OCI-M1 (cell line): Measurements from ENCODE around the gene C15orf62.

Source experiments
- DNase-seq: peaks from one replicate; lab custom pipeline; 2025; lab: John Stamatoyannopoulos, UW

Gene C15orf62

DNA sequence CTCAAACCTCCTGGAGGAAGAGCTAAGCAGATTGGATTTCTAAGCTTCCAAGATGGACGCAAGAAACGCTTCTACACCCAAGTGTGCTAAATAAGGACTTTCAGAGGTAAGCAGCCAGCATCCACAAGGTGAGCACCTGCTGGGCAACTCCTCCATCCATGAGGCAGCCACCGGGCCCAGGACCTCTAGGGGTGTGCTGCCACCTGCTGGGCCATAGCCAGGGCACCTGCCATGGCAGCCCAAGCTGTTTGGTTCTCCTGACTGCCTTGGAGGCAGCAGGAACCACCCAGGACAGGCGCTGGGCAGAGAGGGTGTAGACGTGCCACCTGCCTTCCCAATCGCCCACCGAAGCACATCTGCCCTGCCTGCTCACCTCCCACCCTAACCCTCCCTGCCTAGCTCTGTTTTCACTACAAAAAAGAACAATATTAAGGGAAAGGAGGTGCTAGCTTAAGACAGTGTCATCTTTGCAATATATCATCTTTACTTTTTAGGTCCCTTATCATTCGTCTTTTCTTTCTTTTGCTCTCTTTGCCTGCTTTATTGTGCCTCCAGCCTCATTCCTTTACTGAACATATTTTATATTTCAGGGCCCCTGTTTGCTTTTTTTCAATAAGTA lies 12.9 kb downstream of the C15orf62 start:
- DNase-seq, result peak; percentile 76

DNA sequence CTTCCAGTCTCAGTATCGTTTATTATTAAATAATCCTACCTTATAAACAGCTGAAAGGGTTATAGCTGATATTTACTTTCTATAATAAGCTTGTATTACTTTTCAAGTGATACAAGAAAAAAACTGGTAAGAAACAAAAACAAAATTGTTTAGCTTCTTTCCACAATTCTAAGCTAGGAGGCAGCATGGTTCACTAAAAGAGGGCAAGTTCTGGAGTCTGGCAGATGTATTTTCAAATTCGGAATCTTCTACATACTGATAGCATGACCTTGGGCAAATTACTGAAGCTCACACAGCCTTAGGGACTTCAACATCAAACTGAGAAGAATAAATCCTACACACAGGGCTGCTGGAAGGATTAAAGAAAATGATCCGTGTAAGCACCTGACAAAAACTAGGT lies 15.4 kb downstream of the C15orf62 start:
- peak; percentile 10 for DNase-seq

DNA sequence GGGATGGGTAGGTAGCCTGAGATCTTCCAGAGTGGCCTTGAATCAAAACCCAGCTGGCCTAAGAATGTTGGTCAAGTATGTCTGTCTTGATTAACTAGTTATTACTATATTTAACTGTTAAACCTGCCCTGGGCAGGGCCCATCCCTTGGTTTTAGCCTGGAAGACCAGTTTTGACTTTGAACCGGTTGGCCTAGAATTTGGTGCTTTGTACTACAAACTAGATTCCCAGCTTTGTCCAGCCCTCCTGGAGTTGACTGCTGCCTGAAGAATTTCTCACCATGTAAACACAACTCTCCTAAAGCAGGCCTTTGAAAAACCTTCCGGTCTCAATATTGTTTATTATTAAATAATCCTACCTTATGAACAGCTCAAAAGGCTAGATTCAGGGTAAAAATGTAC lies 16.0 kb downstream of the C15orf62 start:
- DNase-seq, result no peak

DNA sequence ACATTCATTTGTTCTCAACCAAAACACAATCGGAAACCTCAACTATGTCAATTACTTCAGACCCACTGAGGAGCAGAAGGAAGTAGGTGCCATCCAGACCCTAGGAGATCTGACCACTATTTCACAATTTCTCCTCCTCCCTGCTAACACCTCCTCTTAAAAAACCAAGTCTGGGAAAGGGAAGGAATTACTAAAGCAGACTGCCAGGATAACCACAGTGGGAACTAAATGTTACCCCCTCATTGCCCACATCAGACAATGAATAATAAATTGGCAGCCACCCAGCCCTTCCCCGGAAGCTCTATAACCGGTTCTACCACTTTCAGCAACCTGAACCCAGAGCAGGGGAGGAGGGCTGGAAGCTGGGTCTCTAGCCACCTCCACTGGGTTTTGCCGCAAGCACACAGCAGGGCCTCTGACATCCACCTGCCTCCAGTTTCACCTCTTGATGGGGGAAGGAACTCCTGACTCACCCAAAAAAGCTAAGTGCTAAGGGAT lies 17.6 kb downstream of the C15orf62 start:
- DNase-seq, result peak; percentile 20

DNA sequence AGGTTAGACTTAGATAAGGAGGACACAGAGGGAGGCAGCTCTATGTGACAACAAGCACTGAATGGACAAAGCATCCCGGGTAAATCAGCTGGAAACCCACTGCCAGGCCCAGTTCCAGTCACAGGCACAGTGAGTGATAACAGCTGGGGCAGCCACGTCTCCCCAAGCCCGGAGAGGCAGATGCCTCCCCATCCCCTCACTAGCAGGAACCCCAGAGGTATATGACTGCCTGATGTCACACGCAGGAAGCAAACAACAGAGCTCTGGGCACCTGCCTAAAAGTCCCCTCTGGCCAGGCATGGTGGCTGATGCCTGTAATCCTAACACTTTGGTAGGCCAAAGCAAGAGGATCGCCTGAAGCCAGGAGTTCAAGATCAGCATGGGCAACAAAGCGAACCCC lies 18.2 kb downstream of the C15orf62 start:
- no peak for DNase-seq

DNA sequence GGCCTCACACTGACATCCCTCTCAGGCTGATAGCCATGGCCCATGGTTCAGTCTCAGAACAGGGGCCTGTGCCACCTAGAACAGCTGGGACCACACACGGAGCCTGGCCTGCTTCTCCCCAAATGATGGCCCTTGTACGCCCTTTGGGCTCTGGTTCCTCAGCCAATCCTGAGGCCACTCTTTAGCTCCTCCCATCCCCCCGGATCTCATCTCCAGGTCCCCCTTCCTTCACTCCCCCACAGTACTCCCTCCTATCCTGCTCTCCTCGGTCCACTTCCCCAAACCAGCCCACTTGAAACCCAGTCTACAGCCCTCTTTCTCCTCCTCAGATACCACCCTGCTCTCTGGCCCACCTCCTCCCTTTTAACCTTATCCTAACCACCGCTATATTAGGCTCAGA lies 19.3 kb downstream of the C15orf62 start:
- DNase-seq, result no peak

DNA sequence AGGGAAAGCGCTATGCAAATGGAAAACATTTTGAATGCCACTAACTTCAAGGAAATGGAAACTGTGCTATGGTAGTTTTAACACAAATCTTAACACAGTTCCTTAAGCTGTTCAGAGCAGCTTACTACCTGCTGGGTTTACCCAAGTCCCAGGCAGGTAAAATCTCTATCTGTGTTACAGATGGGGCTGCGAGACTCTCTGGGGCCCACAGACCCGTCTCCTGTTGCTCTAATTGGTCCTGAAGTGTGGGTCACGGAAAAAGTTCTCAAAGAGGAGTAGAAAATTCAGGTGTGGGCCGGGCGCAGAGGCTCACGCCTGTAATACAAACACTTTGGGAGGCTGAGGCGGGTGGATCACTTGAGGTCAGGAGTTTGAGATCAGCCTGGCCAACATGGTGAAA lies 20.2 kb downstream of the C15orf62 start:
- DNase-seq, result no peak

DNA sequence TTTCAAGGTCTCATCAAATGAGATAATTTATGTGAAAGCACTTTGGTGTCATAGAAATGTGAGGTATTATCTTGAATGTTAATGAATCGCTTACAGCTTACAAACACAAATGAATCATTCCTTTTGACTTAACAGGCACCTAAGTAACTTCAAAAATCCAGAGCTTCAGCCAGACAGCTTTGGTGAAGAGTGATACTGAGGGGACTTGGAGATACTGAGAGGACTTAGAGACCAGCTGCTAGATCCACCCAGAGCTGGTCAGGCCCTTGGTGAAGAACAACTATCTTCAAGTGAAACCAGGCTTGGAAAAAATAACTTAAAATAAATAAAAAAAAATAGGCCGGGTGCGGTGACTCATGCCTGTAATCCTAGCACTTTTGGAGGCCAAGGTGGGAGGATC lies 20.9 kb downstream of the C15orf62 start:
- no peak for DNase-seq

DNA sequence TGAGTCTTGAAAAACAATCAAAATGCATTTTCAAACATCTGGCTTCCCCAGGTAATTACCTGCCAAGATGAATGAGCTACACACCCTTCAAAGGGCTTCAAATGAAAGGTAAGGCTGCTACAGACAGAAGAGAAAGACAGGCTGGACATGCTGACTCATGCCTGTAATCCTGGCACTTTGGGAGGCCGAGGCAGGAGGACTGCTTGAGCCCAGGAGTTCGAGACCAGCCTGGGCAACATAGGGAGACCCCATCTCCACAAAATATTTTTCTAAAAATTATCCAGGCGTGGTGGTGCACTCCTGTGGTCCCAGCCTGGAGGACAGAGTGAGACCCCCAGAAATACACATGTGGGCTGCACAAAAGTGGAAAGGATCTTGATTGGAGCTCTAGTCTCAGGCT lies 22.6 kb downstream of the C15orf62 start:
- DNase-seq, result no peak

DNA sequence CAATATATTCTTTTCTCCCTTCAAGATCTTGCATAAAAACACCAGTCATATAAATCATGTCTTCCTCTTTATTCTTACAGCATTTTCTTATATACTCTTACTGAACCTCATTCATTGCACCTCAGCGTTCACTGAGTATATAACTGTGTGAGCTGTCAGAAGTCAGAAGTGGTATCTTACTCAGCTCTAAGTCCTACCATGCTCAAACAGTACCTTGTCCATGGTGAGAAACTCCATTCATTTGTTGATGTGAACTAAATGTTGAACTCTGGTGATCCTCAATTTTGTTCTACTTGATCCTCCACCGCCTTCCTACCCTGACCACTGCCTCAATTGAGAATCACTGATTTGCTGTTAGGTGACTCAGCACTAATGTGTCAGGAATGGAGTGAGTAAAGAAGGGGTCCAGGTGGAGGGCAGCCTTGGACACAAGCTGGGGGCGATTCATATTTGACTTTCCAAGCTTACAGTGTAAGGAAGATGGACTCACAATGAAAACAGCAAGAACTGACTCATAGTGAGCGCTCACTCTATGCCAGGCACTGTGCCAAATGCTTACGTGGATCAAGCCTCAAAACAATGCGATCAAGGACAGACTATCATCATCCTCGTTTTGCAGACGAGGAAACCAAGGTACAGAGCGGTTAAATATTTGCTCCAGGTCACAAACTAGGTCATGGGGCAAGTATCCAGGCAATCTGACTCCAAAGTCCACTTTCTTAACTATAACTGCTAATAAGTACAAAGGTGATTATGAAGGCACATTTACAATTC lies 23.6 kb downstream of the C15orf62 start:
- no peak for DNase-seq

DNA sequence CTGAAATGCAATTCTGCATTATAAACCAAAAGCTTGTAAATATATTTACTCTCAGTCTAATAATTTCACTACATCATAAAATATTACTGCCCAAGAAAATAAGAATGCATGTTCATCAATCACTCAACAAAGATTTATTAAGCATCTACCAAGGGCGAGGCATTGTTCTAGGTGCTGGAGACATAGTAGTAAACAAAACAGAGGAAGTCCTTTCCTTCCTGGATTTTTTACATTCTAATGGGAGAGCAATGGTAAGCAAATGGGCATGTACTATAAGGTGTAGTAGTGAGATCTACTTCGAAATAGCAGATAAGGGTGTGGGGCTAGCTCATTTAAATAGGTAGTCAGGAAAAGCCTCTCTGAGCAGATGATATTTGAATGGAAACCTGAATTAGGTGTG lies 26.3 kb downstream of the C15orf62 start:
- no peak for DNase-seq

DNA sequence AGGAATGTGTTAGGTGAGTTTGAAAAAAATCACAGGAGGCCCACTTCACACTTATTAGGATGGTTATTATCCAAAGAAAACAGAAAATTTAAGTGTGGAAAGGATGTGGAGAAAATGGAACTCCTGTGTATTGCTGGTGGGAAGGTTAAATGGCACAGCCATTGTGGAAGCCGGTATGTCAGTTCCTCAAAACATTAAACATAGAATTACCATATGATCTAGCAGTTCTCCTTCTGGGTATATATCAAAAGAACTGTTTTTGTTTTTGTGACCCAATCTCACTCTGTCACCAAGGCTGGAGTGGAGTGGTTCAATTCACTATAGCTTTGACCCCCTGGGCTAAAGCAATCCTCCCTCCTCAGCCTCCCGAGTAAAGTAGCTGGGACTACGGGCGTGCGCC lies 26.7 kb downstream of the C15orf62 start:
- no peak for DNase-seq

DNA sequence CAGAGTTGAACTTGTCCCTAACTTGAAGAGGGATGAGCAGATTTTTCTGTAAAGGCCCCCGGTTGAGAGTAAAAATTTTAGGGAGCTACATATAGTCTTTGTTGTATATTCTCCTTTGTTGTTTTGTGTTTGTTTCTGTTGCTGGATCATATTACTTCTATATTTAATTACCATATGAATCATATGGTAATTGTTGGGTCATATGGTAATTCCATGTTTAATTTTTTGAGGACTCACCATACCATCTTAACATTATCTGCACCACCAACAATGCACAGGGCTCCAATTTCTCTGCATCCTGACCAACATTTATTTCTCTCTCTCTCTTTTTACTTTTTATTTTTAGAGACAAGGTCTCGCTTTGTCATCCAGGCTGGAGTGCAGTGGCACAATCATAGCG lies 29.7 kb downstream of the C15orf62 start:
- no peak for DNase-seq

DNA sequence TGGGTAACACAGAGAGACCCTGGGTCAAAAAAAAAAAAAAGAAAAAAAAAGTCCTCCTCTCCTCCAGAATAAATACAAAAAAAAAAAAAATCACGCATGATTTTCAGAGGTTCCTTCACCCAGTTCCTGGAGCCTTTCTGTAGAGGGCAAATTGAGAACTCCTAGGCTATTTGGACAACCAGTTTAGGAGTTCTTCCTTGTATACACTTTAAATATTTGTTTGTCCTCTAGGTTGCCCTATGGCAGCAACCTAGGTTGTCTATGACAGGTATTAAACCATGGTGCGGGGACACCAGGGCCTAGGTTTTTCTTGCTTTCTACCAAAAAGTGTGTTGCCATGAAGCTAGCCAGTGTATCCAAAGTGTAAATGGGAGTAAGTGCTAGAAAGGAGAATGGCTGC lies 33.3 kb downstream of the C15orf62 start:
- no peak for DNase-seq

DNA sequence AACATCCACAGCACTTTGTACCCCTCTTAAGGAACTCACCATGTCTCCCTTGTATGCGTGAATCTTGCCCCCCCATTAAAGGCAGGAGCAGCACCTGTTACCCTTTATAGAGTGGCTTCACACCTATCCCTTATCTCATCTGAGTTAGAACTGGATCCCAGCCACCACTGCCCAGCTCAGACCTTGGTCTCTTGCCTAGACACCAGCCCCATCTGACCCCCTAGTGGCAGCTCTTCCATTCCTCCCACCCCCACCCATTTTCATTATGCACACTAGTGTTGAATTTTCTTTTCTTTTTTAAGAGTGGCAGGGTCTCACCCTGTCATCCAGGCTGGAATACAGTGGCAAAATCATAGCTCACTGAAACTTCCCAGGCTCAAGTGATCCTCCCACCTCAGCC lies 33.9 kb downstream of the C15orf62 start:
- no peak for DNase-seq

DNA sequence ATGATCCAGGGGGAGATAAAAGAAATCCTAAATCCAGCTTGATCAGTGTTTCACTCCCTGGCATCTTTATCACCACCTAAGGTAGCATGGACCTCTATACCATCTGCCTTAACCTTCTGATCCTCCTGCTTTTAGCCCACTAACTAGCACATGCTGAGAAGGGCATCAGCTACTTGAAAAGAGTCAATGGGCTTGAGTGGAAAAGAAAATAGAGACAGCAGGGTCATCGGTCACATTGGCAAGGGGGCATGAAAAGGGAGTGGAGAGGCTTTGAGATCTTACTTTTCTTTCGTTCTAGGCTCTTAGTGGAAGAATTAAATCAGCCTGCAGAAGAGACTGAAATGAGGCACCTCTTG lies 36.9 kb downstream of the C15orf62 start:
- no peak for DNase-seq

DNA sequence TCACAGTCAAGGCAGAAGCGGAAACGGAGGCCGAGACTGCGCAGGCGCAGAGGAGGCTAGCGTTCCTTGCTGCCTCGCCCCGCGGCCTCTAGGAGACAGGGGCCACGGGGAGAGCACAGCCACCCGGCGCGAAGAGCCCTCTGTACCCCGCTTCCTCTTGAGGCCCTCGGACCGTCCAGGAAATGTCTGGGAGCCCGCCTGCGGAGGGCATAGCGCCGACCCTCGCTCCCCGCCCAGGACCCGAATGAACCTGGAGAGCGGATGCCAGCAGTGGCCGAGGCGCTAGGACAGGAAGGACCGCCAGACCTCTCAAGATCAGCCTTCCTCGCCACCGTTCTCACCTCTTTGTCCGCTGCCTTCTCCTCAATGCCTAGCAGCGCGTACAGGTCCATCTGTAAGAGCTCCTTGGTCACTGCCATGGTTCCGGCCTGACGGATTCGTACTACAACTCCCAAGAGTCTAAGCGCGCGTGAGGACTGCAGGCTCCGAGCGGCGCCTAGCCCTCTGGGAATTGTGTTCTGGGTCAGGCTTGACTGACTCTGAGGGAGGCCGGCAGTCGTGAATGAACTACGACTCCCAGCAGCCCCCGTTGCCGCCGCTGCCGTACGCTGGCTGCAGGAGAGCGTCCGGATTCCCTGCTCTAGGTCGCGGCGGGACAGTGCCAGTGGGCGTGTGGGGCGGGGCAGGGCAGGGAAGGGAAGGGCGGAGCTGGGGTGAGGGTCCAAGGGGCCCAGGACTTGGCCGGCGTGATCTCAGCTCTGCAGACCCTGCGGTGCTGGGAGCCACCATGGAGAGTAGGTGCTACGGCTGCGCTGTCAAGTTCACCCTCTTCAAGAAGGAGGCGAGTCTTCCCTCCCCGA lies 37.5 kb downstream of the C15orf62 start, which contains the start of the genes DNAJC17 and ZFYVE19:
Gene DNAJC17, minus strand, starts transcription at position 446 of the 860 bp plus-strand sequence. Its CDS starts 27 bp downstream, at position 419.
Gene ZFYVE19, plus strand, starts transcription at position 62 of the 860 bp plus-strand sequence. Its CDS starts 501 bp downstream, at position 563.
- peak; percentile 98 for DNase-seq

DNA sequence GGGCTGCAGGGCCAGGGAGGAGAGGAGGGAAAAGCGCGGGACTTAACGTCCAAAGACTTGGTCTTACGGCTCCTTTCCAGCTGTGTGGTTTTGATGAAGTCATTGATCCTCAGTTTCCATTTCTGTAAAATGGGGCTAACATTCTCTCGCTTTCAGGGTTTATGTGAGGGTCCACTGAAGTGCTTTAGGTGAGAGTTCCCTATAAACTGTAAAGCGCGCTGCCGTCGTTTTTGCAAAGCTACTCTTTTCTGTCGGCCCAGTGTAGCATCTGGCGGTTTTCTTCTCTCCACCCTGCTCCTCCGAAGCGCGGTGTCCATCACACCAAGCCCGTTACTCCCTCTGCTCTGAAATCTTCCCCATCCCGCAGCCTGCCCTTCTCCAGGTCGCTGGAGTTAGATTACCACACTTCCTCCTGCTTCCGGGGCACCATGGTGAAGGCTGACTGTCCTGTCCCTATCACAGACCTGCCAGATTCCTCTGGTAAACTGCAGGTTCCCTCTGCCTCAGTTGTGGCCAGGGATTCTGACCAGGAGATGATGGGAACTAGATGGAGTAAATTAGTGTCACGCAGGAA lies 38.2 kb downstream of the C15orf62 start:
- DNase-seq, result no peak

DNA sequence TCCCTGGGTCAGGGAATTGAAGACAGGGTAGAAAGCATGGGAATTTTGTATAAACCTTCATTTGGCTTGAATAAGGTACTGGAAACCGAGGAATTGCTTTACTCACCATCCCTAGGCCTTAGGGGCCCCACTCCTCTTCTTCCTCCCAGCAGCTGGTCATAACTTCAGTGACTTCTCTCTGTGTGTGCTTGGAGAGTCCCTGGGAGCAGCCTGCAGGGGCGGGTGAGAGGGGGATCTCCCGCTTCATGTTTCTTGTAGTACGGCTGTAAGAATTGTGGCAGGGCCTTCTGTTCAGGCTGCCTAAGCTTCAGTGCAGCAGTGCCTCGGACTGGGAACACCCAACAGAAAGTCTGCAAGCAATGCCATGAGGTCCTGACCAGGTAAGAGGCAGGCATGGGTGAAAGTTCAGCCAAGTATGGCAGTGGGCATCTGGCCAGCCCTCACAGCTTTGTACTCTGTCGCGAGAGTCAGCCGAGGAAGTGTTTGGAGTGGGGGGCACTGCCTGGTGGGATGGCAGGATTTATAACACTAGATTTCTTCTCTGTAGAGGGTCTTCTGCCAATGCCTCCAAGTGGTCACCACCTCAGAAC lies 39.2 kb downstream of the C15orf62 start:
- DNase-seq, result no peak

DNA sequence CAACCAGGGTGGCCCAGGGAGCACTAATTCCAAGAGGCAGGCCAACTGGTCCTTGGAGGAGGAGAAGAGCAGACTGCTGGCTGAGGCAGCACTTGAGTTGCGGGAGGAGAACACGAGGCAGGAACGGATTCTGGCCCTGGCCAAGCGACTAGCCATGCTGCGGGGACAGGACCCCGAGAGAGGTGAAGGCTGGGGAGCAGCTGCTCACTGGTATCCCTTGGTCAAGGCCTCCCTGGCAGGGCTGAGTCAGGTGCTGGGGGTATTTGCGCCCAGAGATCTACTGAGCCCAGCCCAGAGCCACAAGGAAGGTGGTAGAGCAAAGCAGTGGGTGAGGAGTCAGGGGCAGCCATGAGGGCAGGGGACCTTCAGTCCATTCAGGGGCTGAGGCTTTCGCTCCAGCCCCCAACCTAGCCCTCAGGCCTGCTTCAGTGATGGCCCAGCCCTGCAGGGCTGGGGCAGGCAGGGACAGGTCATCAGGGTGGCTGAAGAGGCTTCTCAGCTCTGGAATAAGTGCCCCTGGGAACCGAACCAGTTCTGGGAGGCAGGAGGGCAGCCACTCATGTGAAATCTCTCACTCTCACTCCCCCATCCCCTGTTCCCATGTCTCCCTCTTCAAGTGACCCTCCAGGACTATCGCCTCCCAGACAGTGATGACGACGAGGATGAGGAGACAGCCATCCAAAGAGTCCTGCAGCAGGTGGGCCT lies 43.1 kb downstream of the C15orf62 start:
- DNase-seq, result no peak

DNA sequence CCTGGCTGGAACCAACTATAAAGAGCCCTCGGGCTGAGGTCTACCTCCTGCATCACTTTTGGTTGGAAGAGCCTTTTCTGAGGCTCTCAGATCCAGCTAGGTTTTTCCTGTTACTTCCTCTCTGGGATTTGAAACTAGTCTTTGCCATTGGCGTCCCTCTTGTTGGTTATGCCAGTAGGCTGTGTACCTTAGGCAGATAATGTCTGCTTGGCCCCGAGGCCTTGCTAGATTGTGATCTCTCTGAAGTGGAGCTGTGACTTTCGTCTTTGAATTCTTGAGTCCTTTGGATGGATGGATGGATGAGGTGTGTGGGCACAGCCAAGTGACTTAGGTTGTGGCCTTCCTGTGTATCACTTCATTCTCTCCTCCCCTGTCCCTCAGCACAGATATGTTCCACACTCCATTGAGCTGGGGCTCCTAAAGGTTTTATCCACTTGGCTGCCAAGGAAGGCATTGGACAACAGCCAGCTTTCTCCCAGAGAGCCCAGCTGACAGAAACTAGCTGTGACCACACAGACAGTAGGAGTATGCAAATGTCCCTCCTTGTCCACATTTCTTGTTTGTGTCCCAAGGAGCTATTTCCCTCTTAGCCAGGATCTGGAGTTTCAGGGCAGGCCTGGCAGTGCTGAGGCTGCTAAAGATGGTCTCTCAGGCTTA lies 45.4 kb downstream of the C15orf62 start:
- DNase-seq, result no peak
